ENCODE results near the gene CACNG4. TPM values are rescaled to one million over a fixed set of nuclear protein-coding genes. Genes with fewer than 3 reads are reported as not detected.

Gene CACNG4
- total RNA-seq, 2 donors from 2014 or later = 9.5 to 12.9 TPM

DNA sequence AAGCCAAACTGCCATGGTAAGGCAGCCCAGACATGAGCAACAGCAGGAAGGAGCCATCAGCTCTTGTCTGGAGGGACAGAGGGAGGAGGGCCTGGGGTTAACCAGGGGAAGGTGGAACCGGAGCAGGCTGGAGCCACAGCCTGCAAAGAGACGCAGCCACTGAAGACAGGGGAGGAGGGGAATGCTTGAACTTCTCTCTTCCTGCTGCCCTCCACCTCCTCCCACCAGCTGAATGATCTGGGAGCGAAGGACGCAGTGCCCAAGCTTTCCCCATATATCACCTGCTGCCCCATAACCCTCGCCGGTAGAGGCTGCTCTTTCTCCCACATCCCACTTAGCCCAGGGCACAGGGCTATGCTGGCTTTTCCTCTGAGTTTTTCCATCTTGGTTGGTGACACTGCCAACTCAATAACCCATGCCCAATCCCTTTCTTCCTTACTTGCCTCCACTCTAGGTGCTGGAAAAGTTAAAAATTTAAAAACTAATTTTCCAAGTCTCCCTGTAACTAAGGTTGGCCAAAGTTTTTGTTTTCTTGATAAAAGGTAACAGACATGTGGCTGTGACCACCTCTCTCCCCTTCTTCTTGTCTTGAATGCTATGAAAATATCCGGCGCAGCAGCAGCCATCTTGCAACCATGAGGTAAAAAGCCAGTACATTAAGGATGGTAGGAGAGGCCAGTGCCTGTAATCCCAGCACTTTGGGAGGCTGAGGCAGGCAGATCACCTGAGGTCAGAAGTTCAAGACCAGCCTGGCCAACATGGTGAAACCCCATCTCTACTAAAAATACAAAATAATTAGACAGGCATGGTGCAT is 21.8 kb upstream of the CACNG4 start:
- Histone ChIP-seq H3K27ac (no peak overlapping the region), H3K4me1 (replicated peaks) (no peaks in the 10 kb centered on the region), H3K36me3 (no peaks in the 10 kb centered on the region), H3K27me3 (replicated peaks; ENCODE audit: insufficient read depth) (no peaks in the 10 kb centered on the region), H3K4me3 (no peak overlapping the region), H3K9me3 (no peaks in the 10 kb centered on the region)
- DNase-seq (ENCODE audit: low spot score) = no peak
- WGBS = 70% methylated on average over 8 of the region's 8 CpGs
- TF ChIP-seq POLR2A (IDR thresholded peaks at IDR 0.05) (no peak), POLR2AphosphoS5 (IDR thresholded peaks at IDR 0.05) (no peak), CTCF (IDR thresholded peaks at IDR 0.05) (no peak)
- intact Hi-C loops (cut with DNase I) = no loop called here

GRCh38 chr17:66943484-66943883 is 21.0 kb upstream of the CACNG4 start:
- Histone ChIP-seq H3K27ac (no peak overlapping the region), H3K27me3 (replicated peaks; ENCODE audit: insufficient read depth) (no peaks in the 10 kb centered on the region), H3K36me3 (no peaks in the 10 kb centered on the region), H3K4me3 (no peak overlapping the region), H3K4me1 (replicated peaks) (no peaks in the 10 kb centered on the region), H3K9me3 (no peaks in the 10 kb centered on the region)
- no peak for DNase-seq (ENCODE audit: low spot score)
- 78% methylated on average over 6 of the region's 6 CpGs for WGBS
- TF ChIP-seq CTCF (IDR thresholded peaks at IDR 0.05) = no peak
- TF ChIP-seq POLR2A (IDR thresholded peaks at IDR 0.05) = no peak
- no peak for TF ChIP-seq POLR2AphosphoS5 (IDR thresholded peaks at IDR 0.05)
- intact Hi-C loops (cut with DNase I) = no loop called here

DNA sequence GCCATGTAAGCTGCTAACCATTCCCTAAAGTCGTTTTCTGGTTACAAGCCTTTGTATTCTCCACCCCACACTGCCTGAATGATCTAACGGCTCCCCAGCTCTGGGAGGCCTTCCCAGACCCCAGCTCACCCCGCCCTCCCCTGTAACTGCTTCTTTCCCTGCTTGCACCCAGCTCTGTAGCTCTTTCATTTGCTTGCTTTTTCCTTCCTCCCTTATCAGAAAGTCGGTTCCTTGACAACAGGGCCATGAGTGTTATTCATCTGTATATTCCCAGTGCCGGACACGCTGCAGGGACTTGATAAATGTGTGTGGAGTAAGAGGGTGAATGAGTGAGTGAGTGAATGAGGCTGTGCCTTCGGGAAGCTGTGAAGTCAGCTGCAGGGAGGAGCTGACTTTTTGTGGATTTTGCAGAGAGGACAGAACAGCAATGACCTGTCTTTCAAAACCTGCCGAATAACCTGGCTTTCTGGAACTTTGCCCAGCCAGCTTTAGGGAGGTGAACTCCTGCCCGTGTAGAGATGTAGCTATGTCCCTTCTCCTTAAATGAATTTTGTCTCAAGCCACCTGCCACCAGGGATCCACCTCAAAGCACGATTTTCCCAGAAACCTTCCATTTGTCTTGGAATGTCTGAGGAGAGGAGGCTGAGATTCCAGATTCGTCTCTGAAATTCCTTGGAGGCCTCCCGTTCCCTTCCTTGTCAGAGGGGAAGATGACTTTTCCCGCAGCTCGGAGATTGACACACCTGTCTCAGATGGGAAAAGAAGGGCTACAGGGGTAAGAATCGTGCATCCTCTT is 20.0 kb upstream of the CACNG4 start:
- peak; percentile 50 for DNase-seq (ENCODE audit: low spot score)
- 25% methylated on average over 15 of the region's 15 CpGs for WGBS
- Histone ChIP-seq H3K27me3 (replicated peaks; ENCODE audit: insufficient read depth) (no peaks in the 10 kb centered on the region), H3K4me1 (replicated peaks) (no peaks in the 10 kb centered on the region), H3K36me3 (no peaks in the 10 kb centered on the region), H3K27ac (no peak overlapping the region), H3K9me3 (no peaks in the 10 kb centered on the region), H3K4me3 (no peak overlapping the region)
- intact Hi-C loops (cut with DNase I) = no loop called here
- TF ChIP-seq CTCF (IDR thresholded peaks at IDR 0.05) (no peak), POLR2A (IDR thresholded peaks at IDR 0.05) (no peak), POLR2AphosphoS5 (IDR thresholded peaks at IDR 0.05) (no peak)

DNA sequence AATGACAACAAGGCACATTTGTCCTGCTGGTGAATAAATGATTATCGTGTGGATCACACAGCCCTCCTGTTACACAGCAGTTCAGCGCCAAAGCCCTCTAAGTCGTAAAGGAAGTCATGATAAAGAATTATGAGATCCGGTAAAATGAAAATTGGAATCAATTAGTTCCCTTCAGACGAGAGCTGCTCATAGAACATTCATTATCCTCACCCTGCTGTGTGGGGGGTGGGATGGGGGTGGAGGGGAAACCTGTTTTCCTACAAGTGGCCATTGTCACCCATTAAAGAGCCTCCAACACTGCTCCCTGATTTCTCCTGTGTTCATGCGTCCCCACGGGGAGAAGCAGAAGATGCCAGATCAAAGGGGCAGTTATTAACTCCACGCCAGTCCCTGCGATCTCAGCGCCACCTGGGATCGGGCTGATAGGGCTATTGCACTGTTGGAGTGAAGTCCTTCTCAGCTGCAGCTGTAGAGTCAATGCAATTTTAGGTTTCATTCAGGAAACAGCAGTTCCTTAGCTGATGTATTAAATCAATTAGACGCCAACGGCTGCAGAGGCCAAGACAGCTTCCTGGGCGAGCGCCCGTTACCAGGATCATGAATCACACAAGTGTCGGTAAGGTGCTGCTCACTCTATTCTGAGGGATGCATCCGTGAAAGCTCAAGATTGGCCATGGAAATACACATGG is 19.2 kb upstream of the CACNG4 start:
- WGBS = 27% methylated on average over 18 of the region's 18 CpGs
- DNase-seq (ENCODE audit: low spot score) = peak; percentile 38

More for the DNA sequence above, 19.2 kb upstream of the CACNG4 start:
- no peaks in the 10 kb centered on the region for H3K36me3 ChIP-seq
- intact Hi-C loops (cut with DNase I) = no loop called here
- no peak overlapping the region for H3K4me3 ChIP-seq
- no peaks in the 10 kb centered on the region for H3K27me3 ChIP-seq (replicated peaks; ENCODE audit: insufficient read depth)
- no peak for TF ChIP-seq CTCF (IDR thresholded peaks at IDR 0.05)
- no peak for TF ChIP-seq POLR2AphosphoS5 (IDR thresholded peaks at IDR 0.05)
- TF ChIP-seq POLR2A (IDR thresholded peaks at IDR 0.05) = no peak
- no peak overlapping the region for H3K27ac ChIP-seq
- H3K9me3 ChIP-seq = no peaks in the 10 kb centered on the region
- H3K4me1 ChIP-seq (replicated peaks) = no peaks in the 10 kb centered on the region
